ENCODE measurements around the gene GPR34.
"Not testable (repeated sequence)": the region's sequence is repeated elsewhere in the genome, so short reads cannot be mapped to it uniquely, and the experiment has no call there.

The GPR34 gene

GRCh38 chrX:41688835-41689234 is at the start of gene GPR34:
Gene GPR34, plus strand, starts transcription at chrX:41688973. Its CDS starts 6,661 bp downstream, at chrX:41695634.
- no peak for DNase-seq (ENCODE audit: low spot score)

GRCh38 chrX:41646201-41646600 is 42.6 kb upstream of the GPR34 start:
- not testable (repeated sequence) for DNase-seq (ENCODE audit: low spot score)

- no peak for DNase-seq (ENCODE audit: low spot score)
Observed at GRCh38 chrX:41653125-41653524, 35.6 kb upstream of the GPR34 start.

- no peak for DNase-seq (ENCODE audit: low spot score)
Observed at GRCh38 chrX:41655101-41655500, 33.7 kb upstream of the GPR34 start.

- DNase-seq (ENCODE audit: low spot score): no peak
Observed at GRCh38 chrX:41655631-41656030, 33.1 kb upstream of the GPR34 start.

- DNase-seq (ENCODE audit: low spot score): no peak
Observed at GRCh38 chrX:41661366-41662095, 27.2 kb upstream of the GPR34 start.

- no peak for DNase-seq (ENCODE audit: low spot score)
Observed at GRCh38 chrX:41664375-41664901, 24.3 kb upstream of the GPR34 start.

GRCh38 chrX:41664908-41665307 is 23.9 kb upstream of the GPR34 start:
- no peak for DNase-seq (ENCODE audit: low spot score)

- DNase-seq (ENCODE audit: low spot score): no peak
Observed at GRCh38 chrX:41665686-41666085, 23.1 kb upstream of the GPR34 start.

- no peak for DNase-seq (ENCODE audit: low spot score)
Observed at GRCh38 chrX:41666251-41666650, 22.5 kb upstream of the GPR34 start.

- no peak for DNase-seq (ENCODE audit: low spot score)
Observed at GRCh38 chrX:41667631-41668030, 21.1 kb upstream of the GPR34 start.

GRCh38 chrX:41670112-41670511 is 18.7 kb upstream of the GPR34 start:
- no peak for DNase-seq (ENCODE audit: low spot score)

- no peak for DNase-seq (ENCODE audit: low spot score)
Observed at GRCh38 chrX:41671082-41671481, 17.7 kb upstream of the GPR34 start.

- DNase-seq (ENCODE audit: low spot score): no peak
Observed at GRCh38 chrX:41672643-41673042, 16.1 kb upstream of the GPR34 start.

- DNase-seq (ENCODE audit: low spot score): not testable (repeated sequence)
Observed at GRCh38 chrX:41676361-41676760, 12.4 kb upstream of the GPR34 start.

GRCh38 chrX:41677183-41678060 is 11.4 kb upstream of the GPR34 start:
- DNase-seq (ENCODE audit: low spot score): no peak

GRCh38 chrX:41684138-41684537 is 4.6 kb upstream of the GPR34 start:
- DNase-seq (ENCODE audit: low spot score): no peak

GRCh38 chrX:41684940-41685339 is 3.8 kb upstream of the GPR34 start:
- DNase-seq (ENCODE audit: low spot score): no peak

GRCh38 chrX:41686788-41687187 is 2.0 kb upstream of the GPR34 start:
- DNase-seq (ENCODE audit: low spot score): no peak

GRCh38 chrX:41688156-41688555 is 617 bp upstream of the GPR34 start:
- no peak for DNase-seq (ENCODE audit: low spot score)

- no peak for DNase-seq (ENCODE audit: low spot score)
Observed at GRCh38 chrX:41689711-41690110, 938 bp downstream of the GPR34 start.

GRCh38 chrX:41692162-41692749 is 3.5 kb downstream of the GPR34 start:
- DNase-seq (ENCODE audit: low spot score): no peak

GRCh38 chrX:41693024-41693423 is 4.3 kb downstream of the GPR34 start:
- no peak for DNase-seq (ENCODE audit: low spot score)
